Measurements from ENCODE around the gene LGALS9. TPM values are rescaled to one million over a fixed set of nuclear protein-coding genes. Genes with fewer than 3 reads are reported as not detected.

LGALS9 gene
- polyA plus RNA-seq, 1 of the 3 experiments (the other 2 are of a cell fraction), result 0.21 TPM

DNA sequence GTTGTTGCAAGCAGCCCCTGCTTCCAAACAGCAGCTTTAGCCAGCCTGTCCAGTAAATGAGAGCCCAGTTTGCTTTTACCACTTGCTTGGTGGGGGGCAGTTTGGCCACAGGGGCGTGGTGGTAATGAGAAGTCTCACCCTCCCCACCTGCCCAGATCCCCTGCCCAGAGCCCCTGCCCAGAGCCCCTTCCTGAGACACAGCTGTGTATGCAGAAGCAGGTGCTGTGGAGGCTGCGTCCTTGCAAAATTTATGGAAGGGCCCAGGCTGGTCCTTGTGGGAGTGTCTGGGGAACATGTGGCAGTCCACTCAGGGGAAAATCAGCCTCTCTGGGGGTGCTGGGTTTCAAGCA, 27.6 kb upstream of the LGALS9 start:
- TF ChIP-seq, protein P1, sequence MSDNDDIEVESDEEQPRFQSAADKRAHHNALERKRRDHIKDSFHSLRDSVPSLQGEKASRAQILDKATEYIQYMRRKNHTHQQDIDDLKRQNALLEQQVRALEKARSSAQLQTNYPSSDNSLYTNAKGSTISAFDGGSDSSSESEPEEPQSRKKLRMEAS (IDR thresholded peaks at IDR 0.05; ENCODE audit: low read depth), result no peak
- no peak for TF ChIP-seq EP300 (IDR thresholded peaks at IDR 0.05; ENCODE audit: borderline replicate concordance in 1 of 2, low read depth in 1 of 2, low read length in 1 of 2)
- peak overlapping the region in 1 of 2 experiments; percentile 42; a peak in 1 of 4 replicates for H3K4me3 ChIP-seq (ENCODE audit: low read depth in 2 of 2, low read length in 1 of 2)
- H3K9ac ChIP-seq, result no peak overlapping the region
- CTCF ChIA-PET, result interaction anchor here (0.7 to 20.9 kb wide), 50 partner anchors 9 to 377 kb away, joined by 3 to 365 read pairs (median 5); partner anchors contain the start of genes KSR1 and LGALS9
- H3K9me2 ChIP-seq, result no peaks in the 10 kb centered on the region
- no peak for DNase-seq
- no peak overlapping the region for H3K4me2 ChIP-seq
- no peaks in the 10 kb centered on the region for H3K9me3 ChIP-seq
- H3F3A ChIP-seq (replicated peaks; ENCODE audit: insufficient read depth), result peaks cover 4% of the 10 kb centered on the region
- H4K20me1 ChIP-seq (ENCODE audit: insufficient read depth), result no peaks in the 10 kb centered on the region
- H3K4me1 ChIP-seq (ENCODE audit: control insufficient read depth in 1 of 2, insufficient read depth in 2 of 2, low read depth in 1 of 2, low read length in 1 of 2), result no peaks in the 10 kb centered on the region
- no peak overlapping the region for H2AFZ ChIP-seq (ENCODE audit: low read depth)
- H3K27me3 ChIP-seq (ENCODE audit: insufficient read depth), result no peaks in the 10 kb centered on the region
- 71% methylated on average over 2 of the region's 2 CpGs for WGBS (ENCODE audit: low lambda C conversion rate)
- POLR2A ChIA-PET, result no interaction called here
- H3K27ac ChIP-seq (ENCODE audit: low read depth in 2 of 2, low read length in 1 of 2), result no peak overlapping the region
- H3K36me3 ChIP-seq (replicated peaks in 1 of 2; ENCODE audit: control insufficient read depth in 1 of 2, insufficient read depth in 2 of 2, low read length in 1 of 2), result peaks cover 3 to 17% of the 10 kb centered on the region in 2 experiments
- no peaks in the 10 kb centered on the region for H3K79me2 ChIP-seq (ENCODE audit: insufficient read depth)

DNA sequence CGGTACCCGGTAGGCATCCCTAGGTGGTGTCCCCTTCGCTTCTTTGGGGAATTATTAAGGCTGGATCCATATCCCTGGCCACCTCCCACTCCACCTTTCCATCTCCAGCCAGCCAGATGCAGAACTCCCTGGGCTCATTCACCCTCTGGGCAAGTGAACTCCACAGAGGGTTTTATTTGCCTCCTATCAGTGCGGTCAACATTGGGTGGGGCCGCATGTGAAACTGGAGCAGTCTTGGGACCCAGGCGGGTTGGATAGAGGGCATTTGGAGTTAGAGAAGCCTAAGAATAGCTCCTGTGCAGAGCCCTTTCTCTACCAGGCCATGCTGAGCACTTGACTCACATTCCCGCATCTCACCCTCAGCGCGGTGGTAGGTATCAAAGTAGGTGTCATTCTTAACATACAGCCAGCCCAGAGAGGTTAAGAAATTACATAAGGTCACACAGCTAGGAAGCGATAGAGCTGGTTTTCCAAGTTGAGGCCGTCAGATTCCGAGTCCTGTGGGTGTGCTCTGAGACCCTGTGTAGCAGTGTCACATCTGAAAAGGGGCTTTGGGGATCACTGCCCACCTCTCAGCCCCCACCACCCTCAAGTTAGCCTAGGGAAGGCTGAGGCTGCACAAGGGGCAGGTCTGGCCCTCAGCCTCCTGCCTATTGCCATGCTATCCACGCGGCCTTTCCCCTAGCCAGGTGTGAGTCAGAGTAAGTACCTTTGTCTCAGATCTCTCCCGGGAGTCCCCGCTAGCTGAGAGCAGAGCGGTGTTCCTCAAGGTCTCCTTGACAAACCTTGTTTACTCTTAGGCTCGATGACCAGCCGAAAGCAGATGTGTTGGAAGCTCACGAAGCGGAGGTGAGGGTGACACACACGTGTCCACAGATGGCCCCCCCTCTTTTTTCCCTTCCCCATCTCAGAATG, 26.9 kb upstream of the LGALS9 start:
- Histone ChIP-seq H3K9me3 (no peaks in the 10 kb centered on the region), H2AFZ (ENCODE audit: low read depth) (no peak overlapping the region), H3K4me1 (ENCODE audit: control insufficient read depth in 1 of 2, insufficient read depth in 2 of 2, low read depth in 1 of 2, low read length in 1 of 2) (no peaks in the 10 kb centered on the region), H3K27ac (ENCODE audit: low read depth in 2 of 2, low read length in 1 of 2) (no peak overlapping the region), H3F3A (replicated peaks; ENCODE audit: insufficient read depth) (peaks cover 1% of the 10 kb centered on the region), H3K9me2 (no peaks in the 10 kb centered on the region), H3K27me3 (ENCODE audit: insufficient read depth) (no peaks in the 10 kb centered on the region), H3K36me3 (replicated peaks in 1 of 2; ENCODE audit: control insufficient read depth in 1 of 2, insufficient read depth in 2 of 2, low read length in 1 of 2) (peaks cover 3 to 17% of the 10 kb centered on the region in 2 experiments), H4K20me1 (ENCODE audit: insufficient read depth) (no peaks in the 10 kb centered on the region), H3K4me3 (ENCODE audit: low read depth in 2 of 2, low read length in 1 of 2) (no peak overlapping the region), H3K4me2 (no peak overlapping the region), H3K79me2 (ENCODE audit: insufficient read depth) (no peaks in the 10 kb centered on the region), H3K9ac (no peak overlapping the region)
- CTCF ChIA-PET, result interaction anchor here (0.8 to 20.9 kb wide), 48 partner anchors 10 to 378 kb away, joined by 3 to 365 read pairs (median 6); partner anchors contain the start of genes KSR1 and LGALS9
- 91% methylated on average over 22 of the region's 22 CpGs for WGBS (ENCODE audit: low lambda C conversion rate)
- no peak for DNase-seq
- POLR2A ChIA-PET, result no interaction called here
- TF ChIP-seq YY1 (IDR thresholded peaks at IDR 0.05; ENCODE audit: low read depth) (no peak), NRF1 (IDR thresholded peaks at IDR 0.05; ENCODE audit: low read depth, low read length) (no peak), MEF2A (IDR thresholded peaks at IDR 0.05; ENCODE audit: borderline replicate concordance, low read depth) (no peak), SMC3 (IDR thresholded peaks at IDR 0.05; ENCODE audit: low read depth, low read length) (no peak), TEAD4 (IDR thresholded peaks at IDR 0.05; ENCODE audit: borderline replicate concordance, insufficient read depth) (no peak), FOSL2 (IDR thresholded peaks at IDR 0.05; ENCODE audit: borderline replicate concordance, low read depth) (no peak), FOXM1 (IDR thresholded peaks at IDR 0.05; ENCODE audit: low read depth) (no peak), TCF12 (IDR thresholded peaks at IDR 0.05) (no peak), RAD21 (IDR thresholded peaks at IDR 0.05; ENCODE audit: low read length) (no peak), NFIC (IDR thresholded peaks at IDR 0.05; ENCODE audit: borderline replicate concordance) (no peak)
- TF ChIP-seq, protein P2, sequence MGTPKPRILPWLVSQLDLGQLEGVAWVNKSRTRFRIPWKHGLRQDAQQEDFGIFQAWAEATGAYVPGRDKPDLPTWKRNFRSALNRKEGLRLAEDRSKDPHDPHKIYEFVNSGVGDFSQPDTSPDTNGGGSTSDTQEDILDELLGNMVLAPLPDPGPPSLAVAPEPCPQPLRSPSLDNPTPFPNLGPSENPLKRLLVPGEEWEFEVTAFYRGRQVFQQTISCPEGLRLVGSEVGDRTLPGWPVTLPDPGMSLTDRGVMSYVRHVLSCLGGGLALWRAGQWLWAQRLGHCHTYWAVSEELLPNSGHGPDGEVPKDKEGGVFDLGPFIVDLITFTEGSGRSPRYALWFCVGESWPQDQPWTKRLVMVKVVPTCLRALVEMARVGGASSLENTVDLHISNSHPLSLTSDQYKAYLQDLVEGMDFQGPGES (IDR thresholded peaks at IDR 0.05; ENCODE audit: low read depth, low read length), result no peak
- TF ChIP-seq, protein P1 (IDR thresholded peaks at IDR 0.05; ENCODE audit: low read depth), result no peak
- TF ChIP-seq, protein P3, sequence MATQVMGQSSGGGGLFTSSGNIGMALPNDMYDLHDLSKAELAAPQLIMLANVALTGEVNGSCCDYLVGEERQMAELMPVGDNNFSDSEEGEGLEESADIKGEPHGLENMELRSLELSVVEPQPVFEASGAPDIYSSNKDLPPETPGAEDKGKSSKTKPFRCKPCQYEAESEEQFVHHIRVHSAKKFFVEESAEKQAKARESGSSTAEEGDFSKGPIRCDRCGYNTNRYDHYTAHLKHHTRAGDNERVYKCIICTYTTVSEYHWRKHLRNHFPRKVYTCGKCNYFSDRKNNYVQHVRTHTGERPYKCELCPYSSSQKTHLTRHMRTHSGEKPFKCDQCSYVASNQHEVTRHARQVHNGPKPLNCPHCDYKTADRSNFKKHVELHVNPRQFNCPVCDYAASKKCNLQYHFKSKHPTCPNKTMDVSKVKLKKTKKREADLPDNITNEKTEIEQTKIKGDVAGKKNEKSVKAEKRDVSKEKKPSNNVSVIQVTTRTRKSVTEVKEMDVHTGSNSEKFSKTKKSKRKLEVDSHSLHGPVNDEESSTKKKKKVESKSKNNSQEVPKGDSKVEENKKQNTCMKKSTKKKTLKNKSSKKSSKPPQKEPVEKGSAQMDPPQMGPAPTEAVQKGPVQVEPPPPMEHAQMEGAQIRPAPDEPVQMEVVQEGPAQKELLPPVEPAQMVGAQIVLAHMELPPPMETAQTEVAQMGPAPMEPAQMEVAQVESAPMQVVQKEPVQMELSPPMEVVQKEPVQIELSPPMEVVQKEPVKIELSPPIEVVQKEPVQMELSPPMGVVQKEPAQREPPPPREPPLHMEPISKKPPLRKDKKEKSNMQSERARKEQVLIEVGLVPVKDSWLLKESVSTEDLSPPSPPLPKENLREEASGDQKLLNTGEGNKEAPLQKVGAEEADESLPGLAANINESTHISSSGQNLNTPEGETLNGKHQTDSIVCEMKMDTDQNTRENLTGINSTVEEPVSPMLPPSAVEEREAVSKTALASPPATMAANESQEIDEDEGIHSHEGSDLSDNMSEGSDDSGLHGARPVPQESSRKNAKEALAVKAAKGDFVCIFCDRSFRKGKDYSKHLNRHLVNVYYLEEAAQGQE (IDR thresholded peaks at IDR 0.05; ENCODE audit: low read depth, low read length), result no peak
